T-helper 22 cell (primary cell): ENCODE results near the gene IGSF22.

ENCODE experiments used
- DNase-seq: peaks from one replicate; pipeline ENCODE4 v3.0.0-alpha.2; 2020; ENCODE audit warnings: low read depth

Gene IGSF22

GRCh38 chr11:18726040-18726439 lies at the start of gene IGSF22:
TSS of gene IGSF22 (minus strand) at chr11:18726188. CDS start at chr11:18724236, 1,952 bp downstream.
- DNase-seq, result no peak

DNA sequence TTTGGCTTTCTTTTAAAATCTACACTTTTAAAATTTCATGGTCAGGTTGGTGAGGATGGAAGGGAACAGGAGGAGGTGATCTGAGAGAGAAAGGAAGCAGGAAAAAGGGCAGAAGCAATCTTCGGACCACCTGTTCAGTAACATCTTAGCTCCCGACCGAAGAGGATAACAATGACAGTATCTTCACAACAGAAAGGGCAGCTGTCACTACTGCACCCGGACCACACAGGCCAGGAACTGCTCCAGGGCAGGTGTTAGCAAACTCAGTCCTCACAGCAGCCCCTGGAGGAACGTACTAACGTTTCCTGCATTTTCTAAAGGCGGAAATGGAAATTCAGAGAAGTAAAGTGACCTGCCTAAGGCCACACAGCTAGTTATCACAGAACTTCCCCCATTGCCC lies 48.8 kb upstream of the IGSF22 start:
- no peak for DNase-seq

- no peak for DNase-seq
These were observed 47.7 kb upstream of the IGSF22 start for GRCh38 chr11:18773681-18774080.

DNA sequence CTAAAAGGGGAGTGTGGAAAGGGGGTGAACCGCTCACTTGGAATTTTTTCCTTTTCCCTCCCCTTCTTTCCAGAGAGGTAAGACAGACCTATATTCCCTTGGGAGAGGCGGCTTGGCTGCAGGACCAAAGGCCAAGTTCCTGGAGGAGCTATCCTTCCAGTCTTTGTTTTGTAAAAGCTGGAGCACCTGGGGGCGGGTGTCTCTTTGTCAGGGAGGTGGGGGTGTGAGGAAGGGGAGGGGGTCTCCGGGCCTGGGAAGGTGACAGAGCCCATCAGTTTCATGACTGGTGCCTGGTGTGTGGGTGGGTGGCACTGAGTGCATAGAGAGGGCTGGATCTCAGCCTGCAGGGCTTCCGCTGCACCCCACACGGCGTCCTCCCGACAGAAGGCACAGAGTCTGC lies 47.1 kb upstream of the IGSF22 start:
- no peak for DNase-seq

DNA sequence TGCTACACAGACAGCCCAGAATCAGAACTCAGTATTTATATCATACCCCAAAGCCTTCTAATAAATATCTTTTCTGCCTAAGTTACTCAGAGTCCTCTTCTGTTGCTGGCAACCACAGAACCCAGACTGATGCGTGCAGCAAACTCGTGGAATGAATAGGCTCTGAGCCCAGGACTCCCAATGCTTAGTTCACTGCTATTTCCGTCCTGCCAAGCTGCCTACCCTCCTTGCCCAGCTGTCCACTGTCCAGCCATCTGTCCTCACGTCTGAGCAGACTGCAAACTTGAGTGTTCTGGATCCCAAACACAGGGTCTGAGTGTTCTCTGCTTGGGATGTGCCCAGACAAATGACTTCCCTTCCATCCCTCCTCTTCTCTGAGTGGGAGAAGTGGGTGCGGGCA lies 46.2 kb upstream of the IGSF22 start:
- no peak for DNase-seq

DNA sequence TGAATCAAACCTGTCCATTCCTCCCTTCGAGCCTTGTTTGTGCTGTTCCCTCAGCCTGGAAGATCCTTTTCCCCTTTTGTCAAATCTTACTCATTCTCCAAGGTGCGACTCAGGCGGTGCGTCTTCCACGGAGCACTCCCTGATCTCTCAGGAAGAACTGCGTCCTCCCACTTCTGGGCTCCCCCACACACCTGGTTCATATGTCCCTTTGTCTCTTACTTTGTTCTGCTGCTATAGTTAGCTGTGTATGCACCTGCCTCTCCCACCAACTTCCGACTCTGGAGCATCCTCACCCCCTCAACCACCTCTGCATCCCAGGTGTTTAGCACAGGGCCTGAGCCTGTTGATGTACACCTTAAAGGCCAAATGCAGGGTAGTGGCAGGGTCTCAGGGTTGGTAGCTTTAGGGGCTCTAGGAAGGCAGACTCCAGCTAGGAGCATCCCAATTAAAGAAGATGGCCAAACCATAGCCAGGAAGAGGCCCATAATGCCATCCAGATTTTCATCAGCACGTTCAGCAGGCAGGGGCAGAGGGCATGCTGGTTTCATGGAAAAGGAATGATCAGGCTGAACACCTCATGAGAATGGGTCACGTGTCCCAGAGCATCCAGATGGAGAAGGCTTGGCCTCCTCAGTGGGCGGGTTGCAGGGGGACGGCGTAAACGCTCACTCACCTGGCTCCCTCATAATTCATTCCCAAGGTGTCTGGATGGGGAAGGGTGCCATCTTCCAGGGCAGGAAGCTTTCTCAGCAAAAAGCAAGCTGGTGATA lies 45.5 kb upstream of the IGSF22 start:
- DNase-seq, result no peak

- DNase-seq, result no peak
These were observed 44.6 kb upstream of the IGSF22 start for GRCh38 chr11:18770479-18771125.

GRCh38 chr11:18769802-18770456 lies 43.9 kb upstream of the IGSF22 start:
- DNase-seq, result no peak

DNA sequence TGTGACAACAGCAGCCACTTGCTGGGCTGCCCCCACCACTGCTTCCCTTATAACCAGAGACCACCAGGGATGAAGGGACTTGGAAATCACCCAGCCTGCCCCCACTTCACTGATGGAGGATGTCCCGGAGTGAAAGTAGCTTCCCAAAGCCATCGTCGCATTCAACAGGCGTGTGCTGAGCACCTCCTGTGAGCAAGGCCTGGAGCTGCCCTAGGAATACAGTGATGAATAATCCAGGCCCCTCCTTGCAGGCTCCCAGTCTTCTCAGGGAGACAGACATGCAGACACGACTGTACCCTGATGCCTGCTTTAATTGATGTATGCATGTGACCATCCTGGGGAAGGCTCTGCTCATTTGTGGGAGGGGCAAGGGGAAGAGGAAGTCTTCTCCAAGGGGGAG lies 43.0 kb upstream of the IGSF22 start:
- no peak for DNase-seq

DNA sequence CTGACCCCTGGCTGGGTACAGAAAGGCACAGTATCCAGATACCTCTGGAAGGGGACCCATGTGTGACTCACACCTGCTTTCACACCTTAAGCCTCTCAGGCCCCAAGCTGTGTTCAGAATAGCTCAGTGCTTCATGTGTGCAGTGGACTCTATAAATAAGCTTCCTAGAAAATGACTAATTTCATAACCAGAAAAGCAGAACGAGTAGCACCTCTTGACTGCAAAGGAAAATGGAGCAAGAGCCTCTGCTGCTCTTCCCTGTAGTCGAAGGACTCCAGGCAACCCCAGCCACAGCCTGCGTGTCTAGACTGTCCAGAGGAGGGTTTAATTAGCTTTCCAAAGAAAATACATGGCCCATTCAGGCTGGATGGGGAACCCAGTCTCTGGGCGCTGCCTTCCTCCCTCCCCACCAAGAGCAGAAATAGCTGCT lies 42.5 kb upstream of the IGSF22 start:
- DNase-seq, result no peak

DNA sequence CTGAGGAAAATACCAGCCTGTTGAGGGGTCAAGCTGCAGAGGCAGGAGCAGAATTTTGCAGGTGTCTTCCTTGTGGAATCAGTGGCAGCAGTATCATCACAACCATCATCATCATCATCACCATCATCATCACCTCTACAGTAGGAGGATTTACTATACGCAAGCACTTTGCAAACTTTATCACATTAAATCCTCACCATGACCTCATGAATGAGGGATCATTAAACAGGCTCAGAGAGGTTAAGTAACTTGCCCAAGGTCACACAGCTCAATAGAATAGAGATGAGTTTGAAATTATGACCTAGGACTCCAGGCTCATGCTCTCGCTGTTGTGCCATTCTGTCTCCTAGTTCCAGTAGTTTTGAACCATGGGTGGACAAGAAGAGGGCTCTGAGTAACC lies 40.0 kb upstream of the IGSF22 start:
- DNase-seq, result no peak

GRCh38 chr11:18765554-18765953 lies 39.6 kb upstream of the IGSF22 start:
- DNase-seq, result no peak

GRCh38 chr11:18761741-18762140 lies 35.8 kb upstream of the IGSF22 start:
- DNase-seq, result no peak

GRCh38 chr11:18761144-18761543 lies 35.2 kb upstream of the IGSF22 start:
- DNase-seq, result no peak

DNA sequence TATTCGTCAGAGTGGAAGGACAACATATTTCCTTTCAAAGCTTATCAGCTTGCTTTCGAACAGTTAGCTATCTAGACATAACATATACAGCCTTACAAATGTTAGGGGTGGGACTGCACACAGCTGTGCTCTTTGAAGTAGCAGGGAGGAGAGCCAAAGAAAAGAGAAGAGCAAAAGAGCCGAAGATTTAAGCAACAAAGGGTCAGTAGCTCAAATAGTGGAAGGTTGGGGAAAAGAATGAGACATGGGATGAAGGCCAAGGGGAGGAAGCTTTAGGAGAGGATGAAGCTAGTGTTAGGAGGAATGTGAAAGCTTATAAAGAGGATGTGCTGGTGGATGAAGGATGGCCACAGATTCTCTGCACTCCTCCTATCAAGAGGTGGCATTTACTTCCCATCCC lies 31.8 kb upstream of the IGSF22 start:
- no peak for DNase-seq

DNA sequence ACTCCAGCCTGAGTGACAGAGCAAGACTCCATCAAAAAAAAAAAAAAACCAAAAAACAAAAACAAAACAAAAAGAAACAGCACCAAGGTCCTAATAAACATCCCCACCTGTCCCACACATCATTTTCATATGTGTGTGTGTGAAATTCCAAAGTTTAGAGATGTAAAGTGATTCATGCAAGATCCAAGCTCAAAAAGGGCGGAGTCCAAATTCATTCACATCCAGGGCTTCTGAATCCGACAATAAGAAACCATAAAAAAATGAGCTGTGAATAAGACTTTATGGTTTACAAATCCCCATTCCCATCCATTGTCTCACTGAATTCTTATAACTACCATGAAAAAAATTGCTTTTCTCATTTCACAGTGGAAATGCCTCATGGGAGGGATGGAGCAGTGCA lies 30.9 kb upstream of the IGSF22 start:
- DNase-seq, result no peak

DNA sequence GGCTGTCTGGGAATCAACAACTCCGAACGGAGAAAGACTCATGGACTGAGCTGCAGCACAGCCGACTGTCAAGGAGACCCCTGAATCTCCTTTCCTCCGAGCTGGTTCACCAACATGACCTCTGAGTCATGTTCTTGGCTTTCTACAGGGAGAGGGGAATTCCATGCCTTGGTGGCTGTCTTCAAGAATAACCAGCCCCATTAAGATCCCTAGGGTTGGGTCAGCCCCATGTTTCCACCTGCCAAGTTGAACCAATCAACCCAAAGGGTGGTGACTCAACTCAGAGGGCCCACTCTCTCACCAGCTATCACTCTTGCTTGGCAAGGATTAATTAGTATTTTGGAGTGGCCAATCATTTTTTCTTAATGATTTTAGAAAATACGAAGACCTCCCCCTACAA lies 28.3 kb upstream of the IGSF22 start:
- no peak for DNase-seq

DNA sequence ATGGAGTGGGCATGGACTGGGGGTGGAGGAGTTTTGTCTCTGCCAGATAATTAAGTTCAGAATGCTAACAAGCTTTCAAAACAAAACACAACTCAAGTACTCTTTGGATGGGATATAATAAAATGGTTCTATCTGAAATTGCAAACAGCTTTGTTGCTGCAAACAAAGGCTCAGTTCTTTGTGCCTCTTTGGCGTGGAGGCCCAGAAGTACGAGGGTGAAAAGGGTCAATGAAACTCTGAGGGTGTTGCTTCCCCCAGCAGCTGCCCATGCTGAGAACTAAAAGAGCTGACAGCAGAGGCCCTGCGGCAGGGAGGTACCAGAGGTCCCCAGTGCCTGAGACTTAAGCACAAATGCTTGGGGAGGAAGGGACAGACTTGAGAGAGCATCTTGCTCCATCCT lies 26.5 kb upstream of the IGSF22 start:
- no peak for DNase-seq

- no peak for DNase-seq
These were observed 25.0 kb upstream of the IGSF22 start for GRCh38 chr11:18750944-18751343.

GRCh38 chr11:18749681-18750319 lies 23.8 kb upstream of the IGSF22 start:
- no peak for DNase-seq

DNA sequence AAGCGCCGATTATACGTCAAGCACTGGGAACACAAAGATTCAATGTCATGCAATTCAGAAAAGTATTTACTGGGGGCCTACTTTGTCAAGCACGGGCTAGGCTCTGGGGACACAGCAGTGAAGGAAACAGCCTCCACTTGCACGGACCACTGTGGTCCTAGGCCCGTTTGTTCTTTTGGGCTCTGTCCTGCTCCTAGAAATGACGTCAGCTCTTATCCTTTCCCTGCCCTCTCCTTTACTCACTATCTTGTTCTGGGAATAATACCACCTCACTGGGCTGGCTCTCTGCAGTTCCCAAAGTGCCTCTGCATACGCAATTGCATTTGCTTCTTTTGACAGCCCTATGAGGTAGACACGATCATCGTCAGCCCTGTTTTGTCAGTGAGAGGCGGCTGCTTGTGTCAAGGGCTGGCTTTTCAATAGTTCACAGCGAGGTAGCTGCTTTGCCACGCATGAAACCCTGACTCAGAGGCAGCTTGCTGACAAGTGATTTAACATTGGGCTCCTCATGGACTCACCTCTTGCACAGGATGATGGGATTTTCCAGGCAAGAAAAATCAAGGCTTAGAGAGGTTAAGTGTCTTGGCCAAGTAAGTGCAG lies 22.9 kb upstream of the IGSF22 start:
- no peak for DNase-seq

- no peak for DNase-seq
These were observed 19.3 kb upstream of the IGSF22 start for GRCh38 chr11:18745251-18745650.
